ENCODE measurements around the gene MSMP.

MSMP gene

DNA sequence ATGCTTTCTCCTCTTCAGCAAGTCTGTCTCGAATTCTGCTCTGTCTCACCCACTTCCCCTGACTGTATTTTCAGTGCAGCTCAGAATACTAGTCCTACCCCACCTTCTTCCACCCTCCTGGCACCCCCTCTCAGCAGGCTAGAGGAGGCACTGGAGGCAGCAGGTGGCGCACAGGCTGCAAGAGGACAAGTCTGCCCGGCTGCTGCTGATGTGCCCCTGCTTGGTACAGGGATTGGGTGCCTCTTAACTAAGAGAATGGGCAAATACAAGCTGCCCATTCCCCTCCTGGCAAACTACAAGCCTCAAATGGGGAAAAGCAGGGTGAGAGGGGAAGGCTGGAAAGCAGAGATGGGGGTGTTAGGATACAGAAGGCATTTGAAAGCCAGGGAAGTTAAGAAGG, 27.1 kb downstream of the MSMP start:
- peak; percentile 35 for DNase-seq (ENCODE audit: low read depth)
- H3K4me3 ChIP-seq (ENCODE audit: low read length): no peak overlapping the region
- TF ChIP-seq, protein P1, sequence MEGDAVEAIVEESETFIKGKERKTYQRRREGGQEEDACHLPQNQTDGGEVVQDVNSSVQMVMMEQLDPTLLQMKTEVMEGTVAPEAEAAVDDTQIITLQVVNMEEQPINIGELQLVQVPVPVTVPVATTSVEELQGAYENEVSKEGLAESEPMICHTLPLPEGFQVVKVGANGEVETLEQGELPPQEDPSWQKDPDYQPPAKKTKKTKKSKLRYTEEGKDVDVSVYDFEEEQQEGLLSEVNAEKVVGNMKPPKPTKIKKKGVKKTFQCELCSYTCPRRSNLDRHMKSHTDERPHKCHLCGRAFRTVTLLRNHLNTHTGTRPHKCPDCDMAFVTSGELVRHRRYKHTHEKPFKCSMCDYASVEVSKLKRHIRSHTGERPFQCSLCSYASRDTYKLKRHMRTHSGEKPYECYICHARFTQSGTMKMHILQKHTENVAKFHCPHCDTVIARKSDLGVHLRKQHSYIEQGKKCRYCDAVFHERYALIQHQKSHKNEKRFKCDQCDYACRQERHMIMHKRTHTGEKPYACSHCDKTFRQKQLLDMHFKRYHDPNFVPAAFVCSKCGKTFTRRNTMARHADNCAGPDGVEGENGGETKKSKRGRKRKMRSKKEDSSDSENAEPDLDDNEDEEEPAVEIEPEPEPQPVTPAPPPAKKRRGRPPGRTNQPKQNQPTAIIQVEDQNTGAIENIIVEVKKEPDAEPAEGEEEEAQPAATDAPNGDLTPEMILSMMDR (IDR thresholded peaks at IDR 0.05; ENCODE audit: insufficient read depth, low read depth, low read length, missing control alignments): no peak

DNA sequence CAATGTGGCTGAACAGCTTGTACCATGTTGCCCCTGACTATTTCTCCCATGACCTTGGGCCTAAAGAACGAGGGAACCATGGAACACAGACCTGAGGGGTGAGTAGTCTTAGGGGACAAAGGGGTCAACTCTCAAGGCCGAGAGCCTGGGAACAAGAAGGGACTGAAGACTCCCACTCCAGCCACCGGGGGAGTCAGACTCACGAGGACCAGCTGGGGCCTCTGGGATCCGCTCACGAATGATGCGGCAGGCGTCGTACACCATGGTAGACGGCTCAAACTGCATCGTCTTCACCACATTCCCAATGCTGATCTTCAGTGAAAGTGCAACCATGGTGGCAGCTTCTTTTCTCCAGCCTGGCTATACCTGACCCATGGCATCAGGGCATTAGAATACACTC, 28.7 kb downstream of the MSMP start:
- TF ChIP-seq, protein P1 (IDR thresholded peaks at IDR 0.05; ENCODE audit: insufficient read depth, low read depth, low read length, missing control alignments): no peak
- no peak overlapping the region for H3K4me3 ChIP-seq (ENCODE audit: low read length)
- no peak for DNase-seq (ENCODE audit: low read depth)

GRCh38 chr9:35723908-35724307, 30.2 kb downstream of the MSMP start:
- TF ChIP-seq, protein P1 (IDR thresholded peaks at IDR 0.05; ENCODE audit: insufficient read depth, low read depth, low read length, missing control alignments): no peak
- H3K4me3 ChIP-seq (ENCODE audit: low read length): no peak overlapping the region
- no peak for DNase-seq (ENCODE audit: low read depth)

GRCh38 chr9:35723426-35723825, 30.6 kb downstream of the MSMP start:
- H3K4me3 ChIP-seq (ENCODE audit: low read length): no peak overlapping the region
- DNase-seq (ENCODE audit: low read depth): no peak
- TF ChIP-seq, protein P1 (IDR thresholded peaks at IDR 0.05; ENCODE audit: insufficient read depth, low read depth, low read length, missing control alignments): no peak

GRCh38 chr9:35719546-35719945, 34.5 kb downstream of the MSMP start:
- DNase-seq (ENCODE audit: low read depth): no peak
- TF ChIP-seq, protein P1 (IDR thresholded peaks at IDR 0.05; ENCODE audit: insufficient read depth, low read depth, low read length, missing control alignments): no peak
- H3K4me3 ChIP-seq (ENCODE audit: low read length): no peak overlapping the region

GRCh38 chr9:35718721-35719511, 35.2 kb downstream of the MSMP start:
- H3K4me3 ChIP-seq (ENCODE audit: low read length): no peak overlapping the region
- DNase-seq (ENCODE audit: low read depth): peak; percentile 90
- TF ChIP-seq, protein P1 (IDR thresholded peaks at IDR 0.05; ENCODE audit: insufficient read depth, low read depth, low read length, missing control alignments): no peak
